PC-9 (cell line): ENCODE measurements around the gene HRH4.

Experiments used
- CTCF ChIP-seq: fragments of 200-600 bp; sonication (generic); conservative IDR thresholded peaks from 2 replicates; pipeline ENCODE4 v1.6.1; 2017; ENCODE audit warnings: mixed run types, antibody characterized with exemption, mild to moderate bottlenecking, moderate library complexity
- EZH2 ChIP-seq: fragments of 200-600 bp; sonication (generic); IDR thresholded peaks from 2 replicates; pipeline ENCODE4 v1.8.0; 2017; ENCODE audit warnings: antibody characterized with exemption, low read depth

- TF ChIP-seq CTCF, result no peak
- TF ChIP-seq EZH2, result no peak
Measured at GRCh38 chr18:24515721-24516120, 55.3 kb downstream of the HRH4 start.
